ENCODE data around the gene HCLS1.

GRCh38 chr3:121642601-121643314 is 17.9 kb downstream of the HCLS1 start:
- TF ChIP-seq CTCF (IDR thresholded peaks at IDR 0.05; ENCODE audit: borderline replicate concordance, extremely low read depth, low read length, poor library complexity, severe bottlenecking) (no peak), EZH2 (IDR thresholded peaks at IDR 0.05; ENCODE audit: borderline replicate concordance, low read depth, low read length, severe bottlenecking) (no peak)
